22Rv1 (cell line): Measurements from ENCODE around the gene NRXN3.

Source experiments
- ZFX ChIP-seq: fragments of 450-650 bp; IDR thresholded peaks from 2 replicates; pipeline ENCODE4 v1.6.1; 2017; ENCODE audit warnings: antibody characterized with exemption, borderline replicate concordance
- TF ChIP-seq, protein P1 (sequence below): fragments of 450-650 bp; IDR thresholded peaks from 2 replicates; pipeline ENCODE4 v1.5.1; 2017; ENCODE audit warnings: mild to moderate bottlenecking

DNA sequence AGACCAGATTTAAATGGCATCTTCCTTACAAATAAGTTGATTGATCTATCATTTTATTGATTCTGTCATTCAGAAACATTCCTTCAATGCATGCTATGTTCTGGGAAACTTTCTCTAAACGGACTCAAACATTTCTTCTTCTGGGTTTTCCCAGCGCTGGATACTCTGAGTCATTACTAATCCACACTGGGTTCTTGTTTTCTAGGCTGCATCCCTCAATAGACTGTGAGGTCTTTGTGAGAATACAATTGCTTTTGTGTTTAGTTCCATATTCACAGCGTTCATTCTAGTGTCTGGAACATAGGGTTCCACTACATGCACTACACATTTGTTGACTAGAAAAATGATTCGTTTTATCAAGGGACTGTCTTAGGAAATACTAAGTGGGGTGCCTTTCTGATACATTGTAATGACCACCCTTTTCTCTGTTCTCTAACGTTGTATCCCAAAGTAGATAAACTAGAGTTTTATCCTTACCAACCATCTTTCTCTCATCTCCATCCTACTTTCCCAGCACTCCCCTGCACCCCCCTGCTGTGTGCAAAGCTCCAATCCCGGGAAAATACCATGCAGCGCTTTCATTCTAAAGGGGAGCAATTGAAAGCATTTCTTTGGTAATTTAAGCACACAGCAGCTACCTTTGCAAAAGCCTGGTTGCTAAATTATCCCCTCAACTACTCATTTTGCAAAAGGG is 1162.5 kb downstream of the NRXN3 start:
- TF ChIP-seq, protein P1, sequence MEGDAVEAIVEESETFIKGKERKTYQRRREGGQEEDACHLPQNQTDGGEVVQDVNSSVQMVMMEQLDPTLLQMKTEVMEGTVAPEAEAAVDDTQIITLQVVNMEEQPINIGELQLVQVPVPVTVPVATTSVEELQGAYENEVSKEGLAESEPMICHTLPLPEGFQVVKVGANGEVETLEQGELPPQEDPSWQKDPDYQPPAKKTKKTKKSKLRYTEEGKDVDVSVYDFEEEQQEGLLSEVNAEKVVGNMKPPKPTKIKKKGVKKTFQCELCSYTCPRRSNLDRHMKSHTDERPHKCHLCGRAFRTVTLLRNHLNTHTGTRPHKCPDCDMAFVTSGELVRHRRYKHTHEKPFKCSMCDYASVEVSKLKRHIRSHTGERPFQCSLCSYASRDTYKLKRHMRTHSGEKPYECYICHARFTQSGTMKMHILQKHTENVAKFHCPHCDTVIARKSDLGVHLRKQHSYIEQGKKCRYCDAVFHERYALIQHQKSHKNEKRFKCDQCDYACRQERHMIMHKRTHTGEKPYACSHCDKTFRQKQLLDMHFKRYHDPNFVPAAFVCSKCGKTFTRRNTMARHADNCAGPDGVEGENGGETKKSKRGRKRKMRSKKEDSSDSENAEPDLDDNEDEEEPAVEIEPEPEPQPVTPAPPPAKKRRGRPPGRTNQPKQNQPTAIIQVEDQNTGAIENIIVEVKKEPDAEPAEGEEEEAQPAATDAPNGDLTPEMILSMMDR, result no peak
- TF ChIP-seq ZFX, result no peak
